Liver (tissue), 9 donors: ENCODE data around the gene JPH4. TPM values are rescaled to one million over a fixed set of nuclear protein-coding genes. Genes with fewer than 3 reads are reported as not detected.

Experiments
- DNase-seq: peaks from one replicate; pipeline ENCODE4 v3.0.0-alpha.2; 2017; ENCODE audit warnings: low spot score
- H3K27ac ChIP-seq, 2 donors: one replicate each; pipeline ENCODE4 v1.7.0; 2013; ENCODE audit warnings: inconsistent platforms in 2 of 2, low read length in 2 of 2, control low read depth in 1 of 2, low read depth in 1 of 2, mild to moderate bottlenecking in 1 of 2
- H3K27me3 ChIP-seq, 4 donors: one replicate each; pipeline versions ENCODE4 v1.6.1 to v1.7.0; 2013; ENCODE audit warnings: low read length in 3 of 4, inconsistent platforms in 1 of 4, mild to moderate bottlenecking in 1 of 4, moderate library complexity in 1 of 4; ENCODE audit not compliant: control insufficient read depth in 4 of 4, insufficient read depth in 4 of 4
- H3K36me3 ChIP-seq, 4 donors: one replicate each; pipeline versions ENCODE4 v1.6.1 to v1.7.0; 2013; ENCODE audit warnings: low read length in 3 of 4, mild to moderate bottlenecking in 3 of 4, low read depth in 1 of 4, moderate library complexity in 1 of 4; ENCODE audit not compliant: control insufficient read depth in 4 of 4, insufficient read depth in 3 of 4
- H3K4me1 ChIP-seq, 4 donors: one replicate each; pipeline versions ENCODE4 v1.6.1 to v1.7.0; 2013; ENCODE audit warnings: low read length in 3 of 4, mild to moderate bottlenecking in 3 of 4, moderate library complexity in 1 of 4; ENCODE audit not compliant: control insufficient read depth in 4 of 4, insufficient read depth in 4 of 4
- H3K4me3 ChIP-seq, 3 donors: one replicate each; pipeline versions ENCODE4 v1.6.1 to v1.7.0; 2013; ENCODE audit warnings: low read length in 3 of 3, control low read depth in 1 of 3, low read depth in 1 of 3, mild to moderate bottlenecking in 1 of 3
- H3K9ac ChIP-seq, 2 donors: one replicate each; pipeline ENCODE4 v1.7.0; 2013; ENCODE audit warnings: low read length in 2 of 2, mild to moderate bottlenecking in 2 of 2, moderate library complexity in 2 of 2, control low read depth in 1 of 2, low read depth in 1 of 2
- H3K9me3 ChIP-seq, 4 donors: one replicate each; pipeline versions ENCODE4 v1.6.1 to v1.7.0; 2013; ENCODE audit warnings: low read length in 3 of 4; ENCODE audit not compliant: control insufficient read depth in 4 of 4
- ATF3 ChIP-seq: IDR thresholded peaks from 2 replicates; pipeline ENCODE4 v1.6.1; 2016; ENCODE audit warnings: antibody characterized with exemption
- CTCF ChIP-seq: fragments of 150-350 bp; IDR thresholded peaks from 2 replicates; pipeline ENCODE4 v1.5.1; 2017; ENCODE audit warnings: improper control_type of control experiment, low read depth, low read length; ENCODE audit not compliant: missing input control
- FOXA1 ChIP-seq: IDR thresholded peaks from 2 replicates; pipeline ENCODE4 v1.6.1; 2016; ENCODE audit warnings: antibody characterized with exemption
- FOXA2 ChIP-seq: IDR thresholded peaks from 2 replicates; pipeline ENCODE4 v1.6.1; 2016; ENCODE audit warnings: antibody characterized with exemption
- GABPA ChIP-seq, 2 donors: IDR thresholded peaks in 1 of 2; conservative IDR thresholded peaks in 1 of 2; 2 replicates each; pipeline ENCODE4 v1.6.1; 2016; ENCODE audit warnings: antibody characterized with exemption in 2 of 2, mild to moderate bottlenecking in 1 of 2, moderate library complexity in 1 of 2
- HNF4A ChIP-seq, 2 donors: conservative IDR thresholded peaks; 2 replicates each; pipeline ENCODE4 v1.6.1; 2016; ENCODE audit warnings: antibody characterized with exemption in 2 of 2, mild to moderate bottlenecking in 2 of 2
- HNF4G ChIP-seq: IDR thresholded peaks from 2 replicates; pipeline ENCODE4 v1.6.1; 2016; ENCODE audit warnings: antibody characterized with exemption
- JUND ChIP-seq, 2 donors: IDR thresholded peaks; 2 replicates each; pipeline ENCODE4 v1.6.1; 2016; ENCODE audit warnings: antibody characterized with exemption in 2 of 2
- MAX ChIP-seq: IDR thresholded peaks from 2 replicates; pipeline ENCODE4 v1.6.1; 2016; ENCODE audit warnings: antibody characterized with exemption
- NR2F2 ChIP-seq: IDR thresholded peaks from 2 replicates; pipeline ENCODE4 v1.6.1; 2016; ENCODE audit warnings: antibody characterized with exemption
- REST ChIP-seq: IDR thresholded peaks from 2 replicates; pipeline ENCODE4 v1.6.1; 2016; ENCODE audit warnings: antibody characterized with exemption, mild to moderate bottlenecking
- RXRA ChIP-seq, 2 donors: IDR thresholded peaks; 2 replicates each; pipeline ENCODE4 v1.6.1; 2017 to 2018; ENCODE audit warnings: antibody characterized with exemption in 2 of 2, mild to moderate bottlenecking in 1 of 2
- TAF1 ChIP-seq: conservative IDR thresholded peaks from 2 replicates; pipeline ENCODE4 v1.6.1; 2016; ENCODE audit warnings: antibody characterized with exemption, mild to moderate bottlenecking
- YY1 ChIP-seq: IDR thresholded peaks from 2 replicates; pipeline ENCODE4 v1.6.1; 2016; ENCODE audit warnings: antibody characterized with exemption, mild to moderate bottlenecking
- ZBTB33 ChIP-seq: IDR thresholded peaks from 2 replicates; pipeline ENCODE4 v1.6.1; 2016; ENCODE audit warnings: antibody characterized with exemption
- WGBS: extraction: QIAGEN DNeasy Blood & Tissue Kit; methylation state at CpG from one replicate; pipeline ENCODE4 v1.1.7; 2013; 5-methylcytosine and 5-hydroxymethylcytosine counted together
- polyA plus RNA-seq, 2 donors: library from polyadenylated mRNA; stranded (reverse) in 1 of 2; unstranded in 1 of 2; fragments of 200-250 nt in 1 of 2; fragments of >200 nt in 1 of 2; fragmentation: Nextera tagmentation in 1 of 2; extraction: Ambion mirVana in 1 of 2; gene quantifications; one replicate each; pipeline versions ENCODE4 v1.2.1 to v1.2.3, GENCODE V29; 2013 to 2015
- total RNA-seq, 2 donors: library from RNA; depleted of rRNA; stranded (reverse); fragments of >200 nt; gene quantifications; one replicate each; pipeline ENCODE4 v1.2.3, GENCODE V29; 2014
- donor health status: healthy.
- donor health status: healthy.
- donor health status: healthy.
- donor health status: healthy.
- donor health status: healthy.

The JPH4 gene
- total and polyA plus RNA-seq, 4 donors, result 0.07 to 0.24 (median 0.16) TPM

- Histone ChIP-seq H3K27ac (no peak overlapping the region), H3K9me3 (no peaks in the 10 kb centered on the region), H3K27me3 (no peaks in the 10 kb centered on the region), H3K36me3 (no peaks in the 10 kb centered on the region), H3K4me3 (no peak overlapping the region), H3K4me1 (peaks cover 0 to 17% (median 9%) of the 10 kb centered on the region in 4 donors), H3K9ac (no peak overlapping the region)
- WGBS, result 84% methylated on average over 23 of the region's 23 CpGs
- TF ChIP-seq ZBTB33 (no peak), CTCF (no peak), RXRA (IDR thresholded peaks at IDR 0.05) (no peak), GABPA (IDR thresholded peaks at IDR 0.05 in 1 of 2, conservative IDR thresholded peaks at IDR 0.05 in 1 of 2) (no peak), HNF4A (conservative IDR thresholded peaks at IDR 0.05) (no peak), MAX (no peak), HNF4G (no peak), TAF1 (no peak), JUND (IDR thresholded peaks at IDR 0.05) (no peak), YY1 (no peak), ATF3 (no peak), NR2F2 (no peak), FOXA1 (no peak), FOXA2 (no peak)
- no peak for DNase-seq
These were observed 7.6 kb downstream of the JPH4 start for GRCh38 chr14:23570806-23571483.

- H3K36me3 ChIP-seq, result no peaks in the 10 kb centered on the region
- TF ChIP-seq HNF4A (conservative IDR thresholded peaks at IDR 0.05) (no peak), JUND (IDR thresholded peaks at IDR 0.05) (no peak), FOXA1 (no peak), GABPA (IDR thresholded peaks at IDR 0.05 in 1 of 2, conservative IDR thresholded peaks at IDR 0.05 in 1 of 2) (no peak), ZBTB33 (no peak), RXRA (IDR thresholded peaks at IDR 0.05) (no peak), TAF1 (no peak), ATF3 (no peak), MAX (no peak), CTCF (no peak), REST (no peak), HNF4G (no peak)
- no peak overlapping the region for H3K27ac ChIP-seq
- 73% methylated on average over 7 of the region's 7 CpGs for WGBS
- H3K9me3 ChIP-seq, result no peaks in the 10 kb centered on the region
- H3K27me3 ChIP-seq, result no peaks in the 10 kb centered on the region
- peaks cover 0 to 17% (median 8%) of the 10 kb centered on the region in 4 donors for H3K4me1 ChIP-seq
- DNase-seq, result no peak
- H3K9ac ChIP-seq, result no peak overlapping the region
- no peak overlapping the region for H3K4me3 ChIP-seq
These were observed 9.0 kb downstream of the JPH4 start for GRCh38 chr14:23569443-23570151.
